SHP77 (cell line): ENCODE results near the gene TCF19.

ENCODE experiments used
- DNase-seq, 2 experiments: peaks; one replicate each; lab custom pipeline; 2025; lab: John Stamatoyannopoulos, UW

Gene TCF19, protein sequence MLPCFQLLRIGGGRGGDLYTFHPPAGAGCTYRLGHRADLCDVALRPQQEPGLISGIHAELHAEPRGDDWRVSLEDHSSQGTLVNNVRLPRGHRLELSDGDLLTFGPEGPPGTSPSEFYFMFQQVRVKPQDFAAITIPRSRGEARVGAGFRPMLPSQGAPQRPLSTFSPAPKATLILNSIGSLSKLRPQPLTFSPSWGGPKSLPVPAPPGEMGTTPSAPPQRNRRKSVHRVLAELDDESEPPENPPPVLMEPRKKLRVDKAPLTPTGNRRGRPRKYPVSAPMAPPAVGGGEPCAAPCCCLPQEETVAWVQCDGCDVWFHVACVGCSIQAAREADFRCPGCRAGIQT

GRCh38 chr6:31158140-31158862, at the start of gene TCF19:
TCF19 (plus strand) TSS chr6:31158589; CDS start chr6:31159470, 881 bp downstream.
- DNase-seq = peak; percentile 96 to 98

GRCh38 chr6:31110825-31111582, 47.4 kb upstream of the TCF19 start:
- DNase-seq = no peak

DNA sequence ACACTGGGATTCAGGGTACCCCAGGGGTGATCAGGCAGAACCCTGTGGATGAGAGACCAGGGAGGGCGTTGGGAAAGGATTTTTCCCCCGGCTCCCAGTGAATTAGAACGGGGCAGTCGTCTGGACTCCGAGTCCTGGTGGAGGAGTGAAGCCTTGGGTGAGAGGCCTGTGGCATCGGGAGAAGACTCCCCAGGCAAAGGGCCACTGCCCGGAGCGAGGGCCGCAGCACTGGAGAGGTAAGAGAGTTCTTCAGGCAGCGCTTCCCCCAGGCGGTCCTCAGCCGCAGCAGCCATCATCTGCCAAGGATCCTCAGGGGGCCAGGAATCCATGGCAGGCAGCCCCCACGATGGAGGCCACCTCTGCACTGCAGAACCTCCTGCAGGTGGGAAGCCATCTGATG, 46.7 kb upstream of the TCF19 start:
- no peak for DNase-seq

GRCh38 chr6:31112478-31112877, 45.9 kb upstream of the TCF19 start, which contains the start of gene C6orf15:
C6orf15 (minus strand) TSS chr6:31112575; CDS start chr6:31112555, 20 bp downstream.
- DNase-seq = no peak

- DNase-seq = no peak
These were observed 44.4 kb upstream of the TCF19 start for GRCh38 chr6:31113861-31114540.

DNA sequence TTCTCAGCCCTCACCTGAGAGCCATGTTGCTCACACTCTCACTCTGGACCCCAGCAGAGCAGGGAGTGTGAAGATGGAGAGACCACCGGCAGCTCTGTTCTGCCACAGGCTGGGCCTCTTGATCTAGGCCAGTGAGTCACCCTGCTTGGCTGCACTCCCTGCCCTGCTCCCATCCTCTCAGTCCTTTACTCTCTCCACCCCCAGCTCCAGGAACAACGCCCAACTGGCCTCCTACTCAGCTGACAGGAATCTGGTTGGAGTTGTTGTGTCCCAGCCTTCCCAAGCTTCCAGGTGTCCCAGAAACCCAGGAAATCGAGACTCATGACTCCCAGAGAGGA, 43.9 kb upstream of the TCF19 start, which contains the start of gene PSORS1C1:
Gene PSORS1C1 (plus strand): TSS at position 260 of the 338 bp plus-strand sequence. CDS start 14,833 bp downstream, outside the sequence.
- no peak for DNase-seq

DNA sequence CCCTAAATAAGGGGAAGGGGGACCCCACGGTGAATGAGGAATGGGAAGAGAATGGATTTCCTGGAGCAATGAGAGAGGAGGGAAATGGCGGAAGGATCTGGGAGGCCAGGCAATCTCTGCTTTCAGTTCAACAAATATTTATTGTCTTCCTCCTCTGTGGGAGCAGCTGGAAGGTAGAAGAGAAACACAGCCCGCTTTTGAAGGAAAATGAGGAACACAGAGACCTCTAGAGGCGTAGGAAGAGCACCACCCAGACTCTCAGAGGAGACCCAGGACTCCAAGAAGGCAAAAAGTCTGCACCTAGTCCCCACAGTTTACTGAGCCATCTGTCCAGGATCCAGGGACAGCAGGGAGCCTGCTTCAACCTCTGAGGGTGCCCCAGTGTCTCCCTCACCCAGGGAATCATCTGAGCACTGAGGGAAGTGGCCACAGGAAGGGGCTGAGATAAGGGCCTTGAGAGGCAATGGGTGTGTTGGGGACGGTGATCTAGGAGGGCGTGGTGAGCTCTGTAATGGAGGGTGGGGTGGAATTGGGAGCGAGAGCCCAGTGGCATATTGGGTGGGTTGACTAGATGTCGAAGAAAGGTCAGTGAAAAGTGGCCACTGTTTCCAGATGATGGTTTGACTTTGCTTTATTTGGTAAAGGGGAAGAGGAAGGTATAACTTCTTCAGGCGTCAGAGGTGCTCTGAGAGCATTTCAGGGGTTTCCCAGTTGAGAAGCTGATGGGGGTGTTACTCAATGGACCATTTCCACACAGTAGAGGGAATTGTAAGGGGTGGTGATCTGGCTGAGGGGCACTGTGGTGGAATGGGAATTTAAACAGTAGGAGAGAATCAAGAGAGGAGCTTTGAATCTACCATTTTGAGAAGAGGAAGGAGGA, 43.2 kb upstream of the TCF19 start:
- DNase-seq = no peak

- DNase-seq = no peak
These were observed 42.3 kb upstream of the TCF19 start for GRCh38 chr6:31115941-31116560.

DNA sequence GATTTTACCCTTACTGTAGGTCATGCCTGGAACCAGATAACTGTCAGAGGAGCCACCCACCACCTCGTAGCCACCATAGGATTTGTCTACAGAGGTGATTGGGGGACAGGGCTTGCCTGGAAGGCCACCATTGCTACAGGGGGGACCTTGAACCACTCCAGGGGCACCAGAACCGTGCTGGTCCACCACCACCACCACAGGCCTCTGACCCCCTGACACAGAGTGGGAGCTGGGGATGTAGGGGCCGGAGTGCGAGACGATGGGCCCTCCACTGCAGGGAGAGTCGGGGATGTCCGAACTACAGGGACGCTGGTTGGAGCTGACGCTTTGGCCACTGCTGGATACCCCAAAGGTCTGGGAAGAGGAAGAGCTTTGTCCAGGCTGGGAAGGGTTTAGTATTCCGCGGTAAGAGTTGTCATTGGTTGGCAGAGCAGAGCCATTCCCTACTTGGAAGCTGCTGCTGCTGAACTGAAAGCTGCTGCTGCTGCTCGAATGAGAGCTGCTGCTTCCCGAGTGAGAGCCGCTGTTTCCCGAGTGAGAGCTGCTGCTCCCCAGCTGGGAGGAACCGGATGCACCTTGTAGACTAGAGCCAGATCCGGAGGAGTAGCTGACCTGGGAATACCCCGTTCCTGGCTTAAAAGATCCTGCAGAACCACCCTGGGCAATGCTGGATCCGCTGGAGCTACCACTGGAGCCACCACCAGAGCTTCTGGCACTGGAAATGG, 41.6 kb upstream of the TCF19 start:
- DNase-seq = no peak

DNA sequence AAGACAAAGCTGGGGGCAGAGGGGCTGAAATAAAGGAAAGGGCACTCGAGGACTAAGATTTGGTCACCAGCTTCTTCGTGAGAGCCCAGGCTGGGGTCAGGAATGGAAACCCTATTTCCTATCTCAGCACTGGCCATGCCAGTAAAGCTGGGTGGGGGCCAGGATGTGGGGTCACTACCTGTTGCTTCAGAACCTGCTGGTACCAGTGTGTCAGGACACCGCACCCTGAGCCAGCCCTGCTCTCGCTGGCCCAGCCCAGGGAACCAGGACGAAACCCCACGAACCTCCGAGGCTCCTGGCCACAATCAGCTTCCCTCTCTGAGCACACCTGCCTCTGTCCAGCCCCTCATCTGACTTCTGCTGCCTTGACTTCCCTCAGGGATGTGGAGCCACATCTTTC, 40.2 kb upstream of the TCF19 start:
- DNase-seq = no peak

GRCh38 chr6:31120151-31120915, 38.1 kb upstream of the TCF19 start, which contains the start of gene CDSN:
CDSN (minus strand) TSS chr6:31120446; CDS start chr6:31120419, 27 bp downstream.
- no peak for DNase-seq

DNA sequence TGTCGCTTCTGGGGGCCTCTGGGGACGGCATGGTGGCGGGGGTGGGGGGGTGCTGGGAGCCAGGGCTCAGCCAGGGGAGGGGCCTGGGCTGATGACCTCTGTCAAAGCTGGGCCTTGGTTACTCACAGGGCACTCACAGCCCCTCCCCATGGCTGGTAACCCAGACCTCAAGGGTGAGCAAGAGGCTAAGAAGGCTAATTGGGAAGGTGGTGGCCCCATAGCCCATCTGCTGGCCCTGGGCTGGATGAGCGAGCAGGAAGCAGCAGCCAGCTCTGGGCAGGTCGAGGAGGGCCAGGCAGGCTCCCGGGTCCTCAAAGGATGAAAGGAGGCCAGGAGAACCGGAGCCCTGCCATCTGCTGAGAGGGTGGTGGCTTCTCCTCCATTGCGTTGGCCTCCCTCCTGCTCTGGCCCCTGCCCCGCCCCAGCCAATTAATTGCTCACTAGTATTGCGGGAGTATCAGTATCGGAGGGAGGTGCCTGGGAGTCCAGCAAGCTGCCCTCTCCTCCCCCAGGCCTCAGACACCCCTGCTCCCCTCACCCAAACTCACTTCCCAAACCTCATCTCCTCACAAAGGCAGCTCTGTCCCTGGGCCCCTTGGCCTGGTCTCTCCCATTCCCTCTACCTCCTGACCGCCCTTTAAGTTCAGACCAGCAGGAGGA, 37.1 kb upstream of the TCF19 start:
- no peak for DNase-seq

DNA sequence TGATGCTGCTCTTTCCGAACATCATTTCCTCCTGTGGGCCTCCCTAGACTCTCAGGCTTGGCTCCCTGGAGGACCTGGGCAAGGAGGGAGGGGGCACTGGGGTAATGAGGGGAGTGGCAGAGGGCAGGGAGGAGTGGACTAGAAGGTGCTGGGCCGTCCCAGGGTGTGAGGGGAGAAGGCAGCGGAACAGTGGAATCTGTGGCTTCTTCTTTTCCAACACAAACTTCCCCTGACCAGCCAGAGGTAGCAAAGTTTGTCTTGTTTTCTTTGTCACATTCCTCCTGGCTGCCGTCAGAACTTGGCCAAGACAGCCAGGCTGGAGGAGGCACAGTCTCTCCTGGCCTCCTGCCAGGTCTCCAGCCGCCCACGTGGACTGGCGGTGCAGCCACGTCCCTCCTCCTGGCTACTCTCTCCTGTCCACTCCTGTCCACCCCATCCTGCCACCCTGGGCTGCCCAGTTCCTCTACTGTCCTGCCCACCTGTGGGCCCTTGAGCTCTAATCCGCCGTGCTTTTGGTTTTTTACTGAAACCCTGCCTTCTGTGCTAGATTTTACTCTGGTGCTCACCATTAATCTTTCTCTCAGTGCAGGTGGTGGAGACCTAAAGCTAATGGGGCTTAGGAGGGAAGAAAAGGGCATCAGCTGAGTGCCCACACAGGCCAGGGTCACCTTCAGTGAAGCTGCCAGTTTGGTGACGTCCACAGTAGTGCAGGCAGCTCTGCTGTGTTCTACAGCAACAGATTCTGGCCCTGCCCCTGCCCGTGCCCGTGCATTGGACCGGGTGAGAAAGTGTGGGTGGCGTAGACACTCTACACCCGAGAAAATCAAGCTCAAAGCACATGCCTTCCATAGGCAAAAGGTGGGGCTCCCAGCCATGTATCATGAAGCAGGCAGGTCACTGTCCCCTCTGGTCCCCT, 35.3 kb upstream of the TCF19 start:
- no peak for DNase-seq

DNA sequence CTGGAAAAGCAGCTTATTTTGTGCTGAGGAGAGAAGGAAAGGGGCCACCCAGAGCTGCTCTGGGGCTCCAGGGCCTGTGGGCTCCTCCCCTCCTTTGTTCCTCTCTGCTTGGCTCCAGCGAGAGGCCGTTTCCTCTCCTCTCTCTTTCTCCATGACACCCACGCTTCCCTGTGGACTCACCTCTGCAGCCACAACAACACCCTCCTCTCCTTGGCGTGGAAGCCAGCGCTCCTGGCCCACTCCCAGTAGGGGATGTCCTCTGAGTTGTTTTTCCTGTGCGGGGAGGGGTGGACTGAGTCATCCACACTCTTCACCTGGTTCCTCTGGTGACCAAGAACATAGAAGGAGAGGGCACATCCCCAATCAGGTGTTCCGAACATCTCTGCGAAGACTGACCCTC, 33.2 kb upstream of the TCF19 start:
- no peak for DNase-seq

DNA sequence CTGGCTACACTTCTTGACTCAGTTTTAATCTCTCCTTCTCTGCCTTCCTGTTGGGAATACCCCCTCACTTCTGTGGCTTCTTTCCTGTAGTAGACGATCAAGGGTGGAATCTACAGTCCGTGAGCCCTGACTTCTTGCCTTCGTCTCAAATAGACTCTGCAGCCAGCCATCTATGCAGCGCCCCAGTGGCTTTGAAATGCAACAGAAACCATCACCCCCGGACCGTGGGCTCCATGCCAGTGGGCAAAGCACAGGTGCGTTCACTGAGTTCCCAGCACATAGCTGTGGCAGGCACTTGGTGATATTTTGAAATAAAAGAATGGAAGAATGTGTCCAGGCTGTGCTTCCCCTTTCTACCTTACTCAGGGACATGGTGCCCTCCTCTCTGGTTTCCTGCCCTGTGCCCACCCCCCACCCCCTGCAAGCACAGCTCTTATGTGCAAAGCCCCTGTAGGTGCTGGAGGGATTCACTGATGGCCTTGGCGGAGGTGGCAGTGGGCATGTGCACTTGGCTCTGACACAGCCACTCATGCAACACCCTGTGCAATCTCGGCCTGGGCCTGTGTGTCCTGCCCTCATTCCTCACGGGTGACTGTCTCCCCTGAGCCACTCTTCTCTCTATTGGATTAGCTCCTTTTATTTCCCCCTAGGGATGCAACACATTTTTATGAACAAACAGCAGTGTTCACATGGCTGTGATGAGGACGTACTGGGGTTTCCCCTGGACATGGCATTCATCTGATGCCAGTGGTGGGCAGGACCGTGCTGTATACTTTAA, 32.6 kb upstream of the TCF19 start:
- DNase-seq = no peak

GRCh38 chr6:31126396-31127175, 31.8 kb upstream of the TCF19 start:
- DNase-seq = no peak
